GM23338 (cell line): ENCODE data around the gene COL4A3. TPM values are rescaled to one million over a fixed set of nuclear protein-coding genes. Genes with fewer than 3 reads are reported as not detected.

Experiments used
- ATAC-seq: fragments of 200-7000 bp; cut with Tn5 transposase; 3 replicates; pipeline ENCODE4 v1.9.1; 2020
- DNase-seq: peaks from one replicate; pipeline ENCODE4 v3.0.0-alpha.2; 2015; ENCODE audit warnings: low spot score
- H2AFZ ChIP-seq: fragments of 200-600 bp; sonication (generic); 2 replicates; pipeline ENCODE4 v1.8.0; 2016; ENCODE audit warnings: antibody characterized with exemption, mild to moderate bottlenecking, moderate library complexity
- H3F3A ChIP-seq: fragments of 200-600 bp; sonication (generic); replicated peaks from 2 replicates; pipeline ENCODE4 v1.8.0; 2017; ENCODE audit warnings: antibody characterized with exemption, mixed run types, low read depth
- H3K27ac ChIP-seq: fragments of 200-600 bp; sonication (generic); 2 replicates; pipeline ENCODE4 v1.6.1; 2016; ENCODE audit warnings: low read depth
- H3K27me3 ChIP-seq: fragments of 200-600 bp; sonication (generic); 2 replicates; pipeline ENCODE4 v1.8.0; 2016; ENCODE audit warnings: mild to moderate bottlenecking, mixed run types, moderate library complexity; ENCODE audit not compliant: insufficient read depth
- H3K36me3 ChIP-seq: fragments of 200-600 bp; sonication (generic); 2 replicates; pipeline ENCODE4 v1.8.0; 2016; ENCODE audit warnings: mild to moderate bottlenecking; ENCODE audit not compliant: insufficient read depth
- H3K4me1 ChIP-seq: fragments of 200-600 bp; sonication (generic); 2 replicates; pipeline ENCODE4 v1.8.0; 2016; ENCODE audit warnings: mild to moderate bottlenecking, moderate library complexity; ENCODE audit not compliant: insufficient read depth
- H3K4me2 ChIP-seq: fragments of 200-600 bp; sonication (generic); 2 replicates; pipeline ENCODE4 v1.7.1; 2017; ENCODE audit warnings: mixed run types
- H3K4me3 ChIP-seq: fragments of 200-600 bp; sonication (generic); 2 replicates; pipeline ENCODE4 v1.6.1; 2016; ENCODE audit warnings: mixed run types
- H3K79me2 ChIP-seq: fragments of 200-600 bp; sonication (generic); replicated peaks from 2 replicates; pipeline ENCODE4 v1.8.0; 2017; ENCODE audit warnings: mild to moderate bottlenecking; ENCODE audit not compliant: insufficient read depth
- H3K9me2 ChIP-seq: fragments of 200-600 bp; sonication (generic); 2 replicates; pipeline ENCODE4 v1.8.0; 2017; ENCODE audit not compliant: insufficient read depth
- H4K20me1 ChIP-seq: fragments of 200-600 bp; sonication (generic); replicated peaks from 2 replicates; pipeline ENCODE4 v1.8.0; 2017; ENCODE audit warnings: mild to moderate bottlenecking; ENCODE audit not compliant: insufficient read depth
- H3K27ac Mint-ChIP-seq: 2 replicates; pipeline ENCODE4 v1.8.0; 2020; ENCODE audit warnings: inconsistent platforms, mild to moderate bottlenecking, moderate library complexity, mixed read lengths
- H3K27me3 Mint-ChIP-seq: 3 replicates; pipeline ENCODE4 v1.8.0; 2022; ENCODE audit warnings: low read depth, mild to moderate bottlenecking, moderate library complexity, mixed read lengths, inconsistent platforms; ENCODE audit not compliant: insufficient read depth, poor library complexity
- H3K36me3 Mint-ChIP-seq: 3 replicates; pipeline ENCODE4 v1.8.0; 2021; ENCODE audit warnings: low read depth, mild to moderate bottlenecking, inconsistent platforms, moderate library complexity, mixed read lengths
- H3K4me1 Mint-ChIP-seq: 3 replicates; pipeline ENCODE4 v1.8.0; 2020; ENCODE audit warnings: mild to moderate bottlenecking, inconsistent platforms, mixed read lengths
- H3K4me3 Mint-ChIP-seq: 3 replicates; pipeline ENCODE4 v1.8.0; 2021; ENCODE audit warnings: moderate library complexity, mild to moderate bottlenecking, inconsistent platforms, mixed read lengths
- H3K9me3 Mint-ChIP-seq: 3 replicates; pipeline ENCODE4 v1.8.0; 2020; ENCODE audit warnings: moderate library complexity, mild to moderate bottlenecking, inconsistent platforms, mixed read lengths
- CREB1 ChIP-seq: fragments of 250-450 bp; sonication (Bioruptor Pico); IDR thresholded peaks from 2 replicates; pipeline ENCODE4 v1.5.0; 2020; ENCODE audit warnings: low read depth, mild to moderate bottlenecking, moderate library complexity
- EZH2 ChIP-seq: fragments of 200-600 bp; sonication (generic); IDR thresholded peaks from one replicate; pipeline ENCODE4 v1.8.0; 2017; ENCODE audit warnings: antibody characterized with exemption, mild to moderate bottlenecking, low read depth; ENCODE audit not compliant: unreplicated experiment
- STAT1 ChIP-seq: IDR thresholded peaks from one replicate; pipeline ENCODE4 v1.6.1; 2016; ENCODE audit warnings: antibody characterized with exemption; ENCODE audit not compliant: unreplicated experiment
- polyA plus RNA-seq: library from polyadenylated mRNA; unstranded; fragments of >200 nt; fragmentation: Nextera tagmentation; extraction: Ambion mirVana; gene quantifications from 2 replicates; pipeline ENCODE4 v1.2.1, GENCODE V29; 2016
- total RNA-seq: library from RNA; depleted of rRNA; stranded (reverse); fragments of >200 nt; shearing (Covaris generic); gene quantifications from 2 replicates; pipeline ENCODE4 v1.2.3, GENCODE V29; 2014
- TF ChIP-seq, protein P1 (sequence below): IDR thresholded peaks from one replicate; pipeline ENCODE4 v1.6.1; 2018; ENCODE audit warnings: antibody characterized with exemption; ENCODE audit not compliant: unreplicated experiment
- TF ChIP-seq, protein P2 (sequence below), 2 experiments: fragments of 200-600 bp in 1 of 2; sonication (generic) in 1 of 2; conservative IDR thresholded peaks; 2 replicates each; pipeline versions ENCODE4 v1.5.1 to v1.6.1; 2016 to 2017; ENCODE audit warnings: antibody characterized with exemption in 2 of 2, low read depth in 2 of 2, mild to moderate bottlenecking in 2 of 2, moderate library complexity in 1 of 2
- TF ChIP-seq, protein P3 (sequence below): IDR thresholded peaks from 2 replicates; pipeline ENCODE4 v1.6.1; 2016; ENCODE audit warnings: antibody characterized with exemption

The COL4A3 gene
- total and polyA plus RNA-seq, 2 experiments from 2014 or later: 1.1 to 3.5 TPM

DNA sequence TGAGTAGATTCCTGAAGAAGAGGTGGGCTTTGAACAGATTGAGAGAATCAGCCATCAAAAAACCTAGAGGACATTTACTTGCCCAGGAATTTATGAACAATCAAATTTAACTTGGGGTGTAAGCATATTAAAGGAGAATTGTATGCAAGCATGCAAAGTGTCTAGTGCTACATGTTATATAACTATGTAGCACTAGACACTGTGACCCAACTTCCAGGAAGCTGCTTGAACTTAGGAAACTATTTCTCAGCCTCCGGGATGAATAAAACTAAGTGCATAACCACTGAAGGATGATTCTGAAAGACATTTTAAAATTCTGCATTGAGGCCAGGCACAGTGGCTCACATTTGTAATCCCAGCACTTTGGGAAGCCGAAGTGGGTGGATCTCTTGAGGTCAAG, 173.0 kb downstream of the COL4A3 start (continued):
- TF ChIP-seq, protein P1, sequence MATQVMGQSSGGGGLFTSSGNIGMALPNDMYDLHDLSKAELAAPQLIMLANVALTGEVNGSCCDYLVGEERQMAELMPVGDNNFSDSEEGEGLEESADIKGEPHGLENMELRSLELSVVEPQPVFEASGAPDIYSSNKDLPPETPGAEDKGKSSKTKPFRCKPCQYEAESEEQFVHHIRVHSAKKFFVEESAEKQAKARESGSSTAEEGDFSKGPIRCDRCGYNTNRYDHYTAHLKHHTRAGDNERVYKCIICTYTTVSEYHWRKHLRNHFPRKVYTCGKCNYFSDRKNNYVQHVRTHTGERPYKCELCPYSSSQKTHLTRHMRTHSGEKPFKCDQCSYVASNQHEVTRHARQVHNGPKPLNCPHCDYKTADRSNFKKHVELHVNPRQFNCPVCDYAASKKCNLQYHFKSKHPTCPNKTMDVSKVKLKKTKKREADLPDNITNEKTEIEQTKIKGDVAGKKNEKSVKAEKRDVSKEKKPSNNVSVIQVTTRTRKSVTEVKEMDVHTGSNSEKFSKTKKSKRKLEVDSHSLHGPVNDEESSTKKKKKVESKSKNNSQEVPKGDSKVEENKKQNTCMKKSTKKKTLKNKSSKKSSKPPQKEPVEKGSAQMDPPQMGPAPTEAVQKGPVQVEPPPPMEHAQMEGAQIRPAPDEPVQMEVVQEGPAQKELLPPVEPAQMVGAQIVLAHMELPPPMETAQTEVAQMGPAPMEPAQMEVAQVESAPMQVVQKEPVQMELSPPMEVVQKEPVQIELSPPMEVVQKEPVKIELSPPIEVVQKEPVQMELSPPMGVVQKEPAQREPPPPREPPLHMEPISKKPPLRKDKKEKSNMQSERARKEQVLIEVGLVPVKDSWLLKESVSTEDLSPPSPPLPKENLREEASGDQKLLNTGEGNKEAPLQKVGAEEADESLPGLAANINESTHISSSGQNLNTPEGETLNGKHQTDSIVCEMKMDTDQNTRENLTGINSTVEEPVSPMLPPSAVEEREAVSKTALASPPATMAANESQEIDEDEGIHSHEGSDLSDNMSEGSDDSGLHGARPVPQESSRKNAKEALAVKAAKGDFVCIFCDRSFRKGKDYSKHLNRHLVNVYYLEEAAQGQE: no peak
- TF ChIP-seq, protein P2, sequence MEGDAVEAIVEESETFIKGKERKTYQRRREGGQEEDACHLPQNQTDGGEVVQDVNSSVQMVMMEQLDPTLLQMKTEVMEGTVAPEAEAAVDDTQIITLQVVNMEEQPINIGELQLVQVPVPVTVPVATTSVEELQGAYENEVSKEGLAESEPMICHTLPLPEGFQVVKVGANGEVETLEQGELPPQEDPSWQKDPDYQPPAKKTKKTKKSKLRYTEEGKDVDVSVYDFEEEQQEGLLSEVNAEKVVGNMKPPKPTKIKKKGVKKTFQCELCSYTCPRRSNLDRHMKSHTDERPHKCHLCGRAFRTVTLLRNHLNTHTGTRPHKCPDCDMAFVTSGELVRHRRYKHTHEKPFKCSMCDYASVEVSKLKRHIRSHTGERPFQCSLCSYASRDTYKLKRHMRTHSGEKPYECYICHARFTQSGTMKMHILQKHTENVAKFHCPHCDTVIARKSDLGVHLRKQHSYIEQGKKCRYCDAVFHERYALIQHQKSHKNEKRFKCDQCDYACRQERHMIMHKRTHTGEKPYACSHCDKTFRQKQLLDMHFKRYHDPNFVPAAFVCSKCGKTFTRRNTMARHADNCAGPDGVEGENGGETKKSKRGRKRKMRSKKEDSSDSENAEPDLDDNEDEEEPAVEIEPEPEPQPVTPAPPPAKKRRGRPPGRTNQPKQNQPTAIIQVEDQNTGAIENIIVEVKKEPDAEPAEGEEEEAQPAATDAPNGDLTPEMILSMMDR (conservative IDR thresholded peaks at IDR 0.05; ENCODE audit: low read depth in 2 of 2): no peak
- TF ChIP-seq EZH2 (no peak), STAT1 (no peak), CREB1 (CRISPR knock-in tag) (no peak)

DNA sequence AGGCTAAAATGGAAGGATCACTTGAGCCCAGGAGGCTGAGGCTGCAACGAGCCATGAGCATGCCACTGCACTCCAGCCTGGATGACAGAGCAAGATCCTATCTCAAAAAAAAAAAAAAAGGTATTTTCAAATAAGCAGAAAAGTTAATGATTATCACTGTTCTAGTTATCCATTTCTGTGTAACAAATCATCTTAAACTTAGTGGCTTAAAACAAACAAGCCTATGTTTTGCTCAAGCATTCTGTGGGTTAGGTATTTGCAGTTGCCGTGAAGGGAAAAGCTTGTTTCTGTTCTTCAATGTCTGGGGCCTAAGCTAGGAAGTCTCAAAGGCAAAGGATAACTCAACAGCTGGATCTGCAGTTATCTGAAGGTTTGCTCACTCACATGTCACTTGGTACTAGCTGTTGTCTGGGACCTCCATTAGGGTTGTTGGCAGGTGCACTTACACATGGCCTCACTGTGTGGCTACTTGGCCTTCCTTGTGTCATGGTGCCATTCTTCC, 174.7 kb downstream of the COL4A3 start:
- Mint-ChIP-seq H3K4me1 (no peaks in the 10 kb centered on the region), H3K4me3 (no peak overlapping the region), H3K27me3 (no peaks in the 10 kb centered on the region), H3K27ac (no peak overlapping the region), H3K36me3 (peaks cover 29% of the 10 kb centered on the region), H3K9me3 (no peaks in the 10 kb centered on the region)
- Histone ChIP-seq H2AFZ (no peak overlapping the region), H3K36me3 (peaks cover 8% of the 10 kb centered on the region; the same call in 1 of the 2 replicates), H3F3A (no peaks in the 10 kb centered on the region), H3K4me3 (no peak overlapping the region), H3K9me2 (no peaks in the 10 kb centered on the region), H3K27ac (no peak overlapping the region), H4K20me1 (no peaks in the 10 kb centered on the region), H3K4me1 (no peaks in the 10 kb centered on the region), H3K4me2 (no peak overlapping the region), H3K79me2 (no peaks in the 10 kb centered on the region), H3K27me3 (no peaks in the 10 kb centered on the region)
- ATAC-seq (no peak), DNase-seq (no peak)
- TF ChIP-seq, protein P3, sequence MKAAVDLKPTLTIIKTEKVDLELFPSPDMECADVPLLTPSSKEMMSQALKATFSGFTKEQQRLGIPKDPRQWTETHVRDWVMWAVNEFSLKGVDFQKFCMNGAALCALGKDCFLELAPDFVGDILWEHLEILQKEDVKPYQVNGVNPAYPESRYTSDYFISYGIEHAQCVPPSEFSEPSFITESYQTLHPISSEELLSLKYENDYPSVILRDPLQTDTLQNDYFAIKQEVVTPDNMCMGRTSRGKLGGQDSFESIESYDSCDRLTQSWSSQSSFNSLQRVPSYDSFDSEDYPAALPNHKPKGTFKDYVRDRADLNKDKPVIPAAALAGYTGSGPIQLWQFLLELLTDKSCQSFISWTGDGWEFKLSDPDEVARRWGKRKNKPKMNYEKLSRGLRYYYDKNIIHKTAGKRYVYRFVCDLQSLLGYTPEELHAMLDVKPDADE: no peak
- TF ChIP-seq, protein P2 (conservative IDR thresholded peaks at IDR 0.05; ENCODE audit: low read depth in 2 of 2): no peak
- no peak for TF ChIP-seq EZH2
- no peak for TF ChIP-seq STAT1
